ENCODE data around the gene NBEA.

- TF ChIP-seq, protein P1, sequence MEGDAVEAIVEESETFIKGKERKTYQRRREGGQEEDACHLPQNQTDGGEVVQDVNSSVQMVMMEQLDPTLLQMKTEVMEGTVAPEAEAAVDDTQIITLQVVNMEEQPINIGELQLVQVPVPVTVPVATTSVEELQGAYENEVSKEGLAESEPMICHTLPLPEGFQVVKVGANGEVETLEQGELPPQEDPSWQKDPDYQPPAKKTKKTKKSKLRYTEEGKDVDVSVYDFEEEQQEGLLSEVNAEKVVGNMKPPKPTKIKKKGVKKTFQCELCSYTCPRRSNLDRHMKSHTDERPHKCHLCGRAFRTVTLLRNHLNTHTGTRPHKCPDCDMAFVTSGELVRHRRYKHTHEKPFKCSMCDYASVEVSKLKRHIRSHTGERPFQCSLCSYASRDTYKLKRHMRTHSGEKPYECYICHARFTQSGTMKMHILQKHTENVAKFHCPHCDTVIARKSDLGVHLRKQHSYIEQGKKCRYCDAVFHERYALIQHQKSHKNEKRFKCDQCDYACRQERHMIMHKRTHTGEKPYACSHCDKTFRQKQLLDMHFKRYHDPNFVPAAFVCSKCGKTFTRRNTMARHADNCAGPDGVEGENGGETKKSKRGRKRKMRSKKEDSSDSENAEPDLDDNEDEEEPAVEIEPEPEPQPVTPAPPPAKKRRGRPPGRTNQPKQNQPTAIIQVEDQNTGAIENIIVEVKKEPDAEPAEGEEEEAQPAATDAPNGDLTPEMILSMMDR (IDR thresholded peaks at IDR 0.05) = no peak
- no peak for TF ChIP-seq POLR2A (IDR thresholded peaks at IDR 0.05)
- TF ChIP-seq EP300 (IDR thresholded peaks at IDR 0.05) = no peak
Measured at GRCh38 chr13:35354285-35354684, 412.2 kb downstream of the NBEA start.

Measured in sigmoid colon (tissue), 4 donors.